OCI-M2 (cell line): ENCODE results near the gene SMG9.

Experiments
- DNase-seq: peaks from one replicate; lab custom pipeline; 2025; ENCODE audit not compliant: unreplicated experiment; lab: John Stamatoyannopoulos, UW

SMG9 gene

DNA sequence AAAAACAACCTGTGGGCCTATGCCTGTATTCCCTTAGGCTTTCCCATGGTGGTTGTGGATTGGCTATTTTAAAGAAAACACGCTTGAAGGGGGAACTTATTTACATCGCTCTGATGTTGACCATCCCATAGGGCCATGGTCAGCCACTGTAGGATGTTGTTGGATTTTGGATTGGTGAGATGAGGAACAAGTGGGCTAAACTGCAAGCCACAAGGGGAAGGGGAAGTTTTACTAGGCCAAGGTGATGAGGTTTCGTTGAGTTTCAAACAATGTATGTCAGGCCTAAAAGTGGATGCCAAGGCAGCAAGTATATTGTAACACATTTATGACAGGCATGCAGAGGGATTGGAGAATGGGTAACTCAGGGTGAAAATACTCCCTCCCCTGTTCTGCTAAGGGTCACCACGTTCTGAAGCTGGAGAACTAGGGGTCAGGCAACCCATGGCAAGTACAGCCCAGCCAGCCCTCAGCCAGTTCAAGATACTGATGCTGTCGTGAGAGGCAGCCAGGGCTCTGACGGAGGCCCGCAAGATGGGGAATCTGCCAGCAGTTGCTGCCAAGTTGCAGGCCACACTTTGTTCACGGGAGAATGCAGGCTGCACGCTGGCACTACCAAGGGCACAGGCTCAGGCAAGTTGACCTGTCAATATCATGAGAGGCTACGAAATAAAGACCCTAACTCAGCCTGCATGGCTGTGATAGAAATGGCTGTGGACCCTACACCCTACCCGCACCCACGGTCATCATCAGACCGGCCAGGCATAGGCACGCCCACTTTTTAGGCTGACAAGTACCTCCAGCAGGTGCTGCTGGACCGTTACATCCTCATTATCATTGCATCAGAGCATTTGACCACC lies 27.8 kb downstream of the SMG9 start:
- no peak for DNase-seq

DNA sequence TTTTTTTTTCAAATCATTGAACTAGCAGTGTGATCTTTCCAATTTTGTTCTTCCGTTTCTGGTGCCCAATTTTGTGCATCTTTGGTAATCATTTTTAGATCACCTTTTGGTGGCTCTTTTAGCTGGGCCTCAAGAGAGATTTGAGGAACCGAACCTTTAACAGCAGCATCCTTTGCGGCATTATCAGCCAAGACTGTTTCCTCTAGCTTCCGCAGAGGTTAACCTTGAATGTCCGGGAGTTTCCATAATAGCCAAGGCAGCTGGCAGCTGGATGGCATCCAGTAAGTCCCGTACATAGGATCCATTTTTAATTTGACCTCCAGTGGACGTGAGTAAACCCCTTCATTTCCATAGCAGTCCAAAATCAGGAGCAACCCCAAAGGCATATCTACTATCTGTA lies 29.3 kb downstream of the SMG9 start:
- no peak for DNase-seq

DNA sequence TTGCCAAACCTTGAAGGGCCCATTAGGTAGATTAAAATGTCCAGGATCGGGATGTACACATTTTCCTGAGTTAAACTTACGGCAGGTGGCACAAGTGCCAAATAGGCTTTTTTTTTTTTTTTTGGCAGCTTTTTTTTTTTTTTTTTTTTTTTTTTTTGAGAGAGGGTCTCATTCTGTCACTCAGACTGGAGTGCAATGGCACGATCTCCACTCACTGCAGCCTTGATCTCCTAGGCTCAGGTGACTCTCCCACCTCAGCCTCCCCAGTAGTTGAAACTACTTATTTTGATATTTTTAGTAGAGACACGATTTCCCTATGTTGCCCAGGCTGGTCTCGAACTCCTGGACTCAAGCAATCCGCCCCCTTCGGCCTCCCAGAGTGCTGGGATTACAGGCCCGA lies 29.9 kb downstream of the SMG9 start:
- no peak for DNase-seq

DNA sequence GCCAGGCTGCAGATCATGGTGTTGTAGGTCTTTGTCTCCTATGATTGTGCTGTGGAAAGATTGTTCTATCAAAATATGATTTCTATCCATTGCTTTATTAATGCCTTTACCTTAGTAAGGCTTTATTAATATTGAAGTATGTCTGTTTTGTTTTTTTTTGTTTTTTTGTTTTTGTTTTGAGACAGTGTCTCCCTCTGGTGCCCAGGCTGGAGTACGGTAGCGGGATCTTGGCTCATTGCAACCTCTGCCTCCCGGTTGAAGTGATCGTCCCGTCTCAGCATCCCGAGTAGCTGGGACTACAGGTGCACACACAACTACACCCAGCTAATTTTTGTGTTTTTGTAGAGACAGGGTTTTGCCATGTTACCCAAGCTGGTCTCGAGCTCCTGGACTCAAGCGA lies 31.2 kb downstream of the SMG9 start:
- DNase-seq, result no peak

DNA sequence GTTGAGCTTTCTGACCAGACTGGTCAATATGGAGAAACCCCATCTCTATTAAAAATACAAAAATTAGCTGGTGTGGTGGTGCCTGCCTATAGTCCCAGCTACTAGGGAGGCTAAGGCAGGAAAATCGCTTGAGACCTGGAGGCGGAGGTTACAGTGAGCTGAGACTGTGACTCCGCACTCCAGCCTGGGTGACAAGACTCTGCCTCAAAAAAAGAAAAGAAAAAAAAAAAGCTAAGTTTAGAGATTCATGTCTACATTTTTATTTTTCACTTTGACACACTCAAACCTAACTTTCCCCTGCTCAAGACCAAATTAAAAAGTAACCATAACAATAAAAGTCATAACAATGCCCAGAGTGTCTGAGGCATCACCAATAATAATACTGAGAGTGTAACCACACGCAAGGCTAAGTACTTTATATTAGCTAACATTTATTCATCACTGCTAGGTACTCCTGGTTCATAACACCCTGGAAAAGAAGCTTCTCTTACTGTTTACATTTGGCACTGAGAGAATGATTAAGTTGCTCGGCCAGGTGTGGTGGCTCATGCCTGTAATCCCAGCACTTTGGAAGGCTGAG lies 33.2 kb downstream of the SMG9 start:
- DNase-seq, result no peak

DNA sequence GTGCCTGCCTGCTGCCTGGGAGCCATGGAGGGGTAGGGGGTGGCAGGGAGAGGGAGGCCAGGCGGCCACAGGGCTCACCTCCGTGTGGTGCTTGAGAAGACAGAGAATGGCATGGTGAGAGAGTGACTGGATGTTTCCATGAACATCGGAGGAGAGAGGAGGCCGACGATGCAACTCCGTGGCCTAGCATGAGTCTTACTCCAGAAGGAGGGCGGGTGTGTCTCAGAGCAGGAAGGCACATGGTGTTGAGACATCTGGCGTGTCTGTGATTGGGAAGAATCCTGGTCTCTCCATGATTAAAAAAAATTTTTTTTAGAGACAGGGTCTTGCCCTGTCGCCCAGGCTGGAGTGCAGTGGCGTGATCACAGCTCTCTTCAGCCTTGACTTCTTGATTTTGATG lies 33.8 kb downstream of the SMG9 start:
- no peak for DNase-seq

DNA sequence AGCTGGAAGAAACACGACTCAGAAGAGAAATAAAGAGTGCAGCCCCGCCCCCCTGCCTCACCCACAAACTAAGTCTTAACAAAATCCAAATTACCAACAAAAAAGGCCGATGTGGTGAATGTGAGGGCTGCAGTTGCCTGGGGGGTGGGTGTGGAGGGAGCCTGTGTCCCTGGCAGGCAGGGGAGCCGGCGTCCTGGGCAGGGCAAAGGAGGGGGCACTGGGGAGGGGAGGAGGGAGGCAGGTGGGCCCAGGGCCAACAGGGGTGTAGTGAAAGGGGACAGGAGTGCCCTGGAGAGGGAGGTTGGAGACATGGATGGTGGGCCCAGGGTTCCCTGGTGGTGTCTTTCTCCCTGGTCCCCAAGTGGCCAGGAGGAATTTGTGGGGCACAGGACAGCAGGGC lies 34.8 kb downstream of the SMG9 start:
- no peak for DNase-seq

DNA sequence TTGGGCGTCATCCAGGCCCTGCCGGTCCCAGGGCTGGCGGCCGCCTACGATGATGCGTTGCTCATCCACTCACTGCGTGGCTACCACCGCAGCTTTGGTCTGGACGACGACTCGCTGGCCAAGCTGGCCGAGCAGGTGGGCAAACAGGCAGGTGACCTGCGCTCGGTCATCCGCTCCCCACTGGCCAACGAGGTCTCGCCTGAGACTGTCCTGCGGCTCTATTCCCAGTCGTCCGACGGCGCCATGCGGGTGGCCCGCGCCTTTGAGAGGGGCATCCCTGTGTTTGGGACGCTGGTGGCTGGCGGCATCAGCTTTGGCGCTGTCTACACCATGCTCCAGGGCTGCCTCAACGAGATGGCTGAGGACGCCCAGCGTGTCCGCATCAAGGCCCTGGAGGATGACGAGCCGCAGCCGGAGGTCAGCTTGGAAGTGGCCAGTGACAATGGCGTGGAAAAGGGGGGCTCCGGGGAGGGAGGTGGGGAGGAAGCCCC lies 35.3 kb downstream of the SMG9 start:
- DNase-seq, result no peak

DNA sequence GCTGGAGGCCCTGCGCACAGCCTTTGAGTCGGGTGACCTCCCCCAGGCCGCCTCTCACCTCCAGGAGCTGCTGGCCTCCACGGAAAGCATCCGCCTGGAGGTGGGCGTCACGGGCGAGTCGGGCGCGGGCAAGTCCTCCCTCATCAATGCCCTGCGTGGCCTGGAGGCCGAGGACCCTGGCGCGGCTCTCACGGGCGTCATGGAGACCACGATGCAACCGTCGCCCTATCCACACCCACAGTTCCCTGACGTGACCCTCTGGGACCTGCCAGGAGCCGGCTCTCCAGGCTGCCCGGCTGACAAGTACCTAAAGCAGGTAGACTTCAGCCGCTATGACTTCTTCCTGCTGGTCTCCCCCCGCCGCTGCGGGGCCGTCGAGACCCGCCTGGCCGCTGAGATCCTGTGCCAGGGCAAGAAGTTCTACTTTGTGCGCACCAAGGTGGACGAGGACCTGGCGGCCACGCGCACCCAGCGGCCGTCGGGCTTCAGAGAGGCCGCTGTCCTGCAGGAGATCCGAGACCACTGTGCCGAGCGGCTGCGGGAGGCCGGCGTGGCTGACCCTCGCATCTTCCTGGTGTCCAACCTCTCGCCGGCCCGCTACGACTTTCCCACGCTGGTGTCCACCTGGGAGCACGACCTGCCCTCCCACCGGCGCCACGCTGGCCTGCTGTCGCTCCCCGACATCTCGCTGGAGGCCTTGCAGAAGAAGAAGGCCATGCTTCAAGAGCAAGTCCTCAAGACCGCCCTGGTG lies 36.0 kb downstream of the SMG9 start:
- no peak for DNase-seq

DNA sequence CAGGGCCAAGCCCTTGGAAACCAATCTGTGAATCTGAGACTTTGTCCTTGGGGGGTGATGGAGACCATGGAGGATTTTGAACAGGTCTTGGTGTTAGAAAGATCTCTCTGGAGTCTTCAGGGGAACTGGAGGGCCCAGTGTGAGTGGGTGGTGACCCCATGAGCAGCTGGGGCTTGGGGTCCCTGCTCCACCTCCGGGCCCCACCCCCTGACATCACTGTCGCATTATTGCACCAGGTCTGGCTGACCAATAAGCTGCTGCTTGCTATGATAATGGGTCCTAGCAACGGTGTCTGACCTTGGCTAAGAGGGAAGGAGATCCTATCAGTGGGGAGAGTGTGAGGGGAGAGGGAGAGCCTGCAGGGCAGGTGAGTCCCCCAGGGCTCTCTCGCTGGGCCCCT lies 39.0 kb downstream of the SMG9 start, which contains the start of gene IRGC:
IRGC (plus strand) TSS at position 301 of the 400 bp plus-strand sequence. CDS start 2,483 bp downstream, outside the sequence.
- DNase-seq, result no peak

DNA sequence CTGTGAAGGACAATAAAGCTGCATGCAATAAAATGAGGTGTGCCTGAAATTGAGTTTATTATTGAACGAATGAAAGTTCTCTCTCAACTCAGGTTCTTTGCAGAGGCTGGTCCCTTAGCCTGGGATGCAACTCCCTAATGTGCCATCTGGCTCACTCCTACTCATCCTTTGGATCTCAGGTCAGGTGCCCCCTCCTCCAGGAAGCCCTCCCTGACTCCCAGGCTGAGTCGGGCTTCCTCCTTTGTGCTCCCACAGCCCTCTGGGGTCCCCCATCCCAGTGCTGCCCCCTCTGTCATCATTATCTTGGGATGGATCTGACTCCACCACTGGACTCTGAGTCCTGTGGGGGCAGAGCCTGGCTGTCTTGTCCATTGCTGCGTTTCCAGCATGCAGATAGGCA lies 41.6 kb downstream of the SMG9 start:
- DNase-seq, result no peak

DNA sequence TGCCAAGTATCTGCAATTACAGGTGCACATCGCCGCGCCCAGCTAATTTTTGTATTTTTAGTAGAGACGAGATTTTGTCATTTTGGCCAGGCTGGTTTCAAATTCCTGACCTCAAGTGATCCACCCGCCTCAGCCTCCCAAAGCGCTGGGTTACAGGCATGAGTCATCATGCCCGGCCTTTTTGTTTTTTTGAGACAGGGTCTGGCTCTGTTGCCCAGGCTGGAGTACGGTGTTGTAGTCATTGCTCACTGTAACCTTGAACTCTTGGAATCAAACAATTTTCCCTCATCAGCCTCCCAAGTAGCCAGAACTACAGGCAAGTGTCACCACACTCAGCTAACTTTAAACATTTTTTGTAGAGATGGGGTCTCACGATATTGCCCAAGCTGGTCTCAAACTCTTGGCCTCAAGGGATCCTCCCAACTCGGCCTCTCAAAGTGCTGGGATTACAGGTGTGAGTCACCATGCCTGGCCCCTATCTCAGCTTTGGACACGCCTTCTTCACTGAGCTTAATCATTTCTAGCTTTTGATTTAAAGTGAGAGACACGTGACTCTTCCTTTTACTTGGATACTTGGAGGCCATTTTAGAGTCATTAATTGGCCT lies 42.9 kb downstream of the SMG9 start:
- no peak for DNase-seq

DNA sequence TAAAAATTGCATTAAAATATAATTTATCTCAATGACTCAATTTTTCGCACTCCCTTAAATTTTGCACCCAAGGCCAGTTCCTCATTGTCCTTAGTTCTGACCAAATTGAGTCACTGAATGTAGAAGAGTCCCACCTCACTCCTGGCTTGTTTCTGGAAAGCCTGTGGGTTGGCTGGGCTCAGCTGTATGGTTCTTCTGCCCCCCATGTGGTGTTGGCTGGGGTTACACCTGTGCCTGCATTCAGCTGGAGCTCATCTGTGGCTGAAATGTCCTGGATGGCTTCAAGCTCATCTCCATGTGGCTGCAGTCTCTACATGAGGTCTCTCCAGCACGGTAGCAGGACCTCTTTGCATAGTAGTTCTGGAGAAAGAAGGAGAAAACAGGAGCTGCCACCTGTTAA lies 46.0 kb downstream of the SMG9 start:
- DNase-seq, result no peak

DNA sequence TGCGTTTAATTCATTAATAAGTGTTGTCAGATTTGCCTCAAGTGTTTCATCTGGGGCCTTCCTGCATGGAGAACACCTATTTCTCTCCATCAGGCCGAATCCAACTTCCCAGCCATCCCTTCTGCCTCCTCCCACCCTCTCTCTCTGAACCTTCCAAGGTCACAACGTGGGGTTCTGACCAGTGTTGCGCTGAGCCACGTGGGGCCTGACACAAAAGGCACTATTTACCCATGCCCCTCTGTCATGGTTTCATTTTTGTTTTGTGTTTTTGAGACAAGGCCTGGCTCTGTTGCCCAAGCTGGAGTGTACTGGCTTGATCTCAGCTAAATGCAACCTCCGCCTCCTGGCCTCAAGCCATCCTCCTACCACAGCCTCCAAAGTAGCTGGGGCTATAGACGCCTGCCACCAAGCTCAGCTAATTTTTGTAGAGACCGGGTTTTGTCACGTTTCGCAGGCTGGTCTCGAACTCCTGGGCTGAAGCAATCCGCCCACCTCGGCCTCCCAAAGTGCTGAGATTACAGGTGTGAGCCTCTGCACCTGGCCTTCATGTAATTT lies 47.5 kb downstream of the SMG9 start:
- DNase-seq, result no peak

DNA sequence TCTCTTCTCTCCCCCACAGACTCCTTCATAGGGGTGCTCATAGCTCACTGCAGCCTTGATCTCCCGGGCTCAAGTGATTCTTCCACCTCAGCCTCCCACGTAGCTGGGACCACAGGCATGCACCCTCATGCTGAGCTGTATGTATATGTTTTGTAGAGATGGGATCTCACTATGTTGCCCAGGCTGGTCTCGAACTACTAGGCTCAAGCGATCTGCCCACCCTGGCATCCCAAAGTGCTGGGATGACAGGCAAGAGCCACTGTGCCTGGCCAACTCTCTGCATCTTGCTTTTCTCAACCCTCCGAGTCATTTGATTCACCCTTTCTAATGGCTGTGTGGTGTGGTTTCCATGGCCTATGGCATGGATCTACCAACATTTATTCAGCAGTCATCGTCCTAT lies 49.0 kb downstream of the SMG9 start:
- DNase-seq, result no peak

DNA sequence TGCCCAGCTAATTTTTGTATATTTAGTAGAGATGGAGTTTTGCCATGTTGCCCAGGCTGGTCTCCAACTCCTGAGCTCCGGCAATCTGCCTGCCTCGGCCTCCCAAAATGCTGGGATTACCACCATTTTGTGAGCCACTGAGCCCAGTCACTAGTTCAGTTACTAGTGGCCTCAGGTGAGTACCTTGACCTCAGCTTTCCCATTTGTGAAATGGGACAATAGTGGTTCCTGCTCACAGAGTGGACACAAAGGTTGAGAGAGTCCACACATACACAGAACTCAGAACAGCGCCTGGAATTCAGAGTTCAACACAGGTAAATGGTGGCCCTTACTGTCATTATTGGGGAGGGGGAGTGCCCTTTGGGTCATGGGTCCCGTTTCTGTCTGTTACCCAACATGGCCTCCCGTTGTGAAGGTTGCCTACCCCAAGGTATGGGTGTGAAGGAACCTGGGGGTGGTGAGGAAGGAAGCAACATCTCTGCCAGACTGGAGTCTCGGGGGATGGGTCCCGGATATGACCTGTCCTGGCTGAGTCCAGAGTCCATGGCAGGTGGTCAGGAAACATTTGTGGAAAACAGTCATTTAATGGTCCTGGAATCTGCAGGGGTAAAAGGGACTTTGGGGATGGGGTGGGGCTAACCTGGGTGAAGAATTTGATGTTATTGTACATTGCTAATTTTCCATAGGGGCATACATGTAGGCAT lies 50.6 kb downstream of the SMG9 start:
- no peak for DNase-seq

DNA sequence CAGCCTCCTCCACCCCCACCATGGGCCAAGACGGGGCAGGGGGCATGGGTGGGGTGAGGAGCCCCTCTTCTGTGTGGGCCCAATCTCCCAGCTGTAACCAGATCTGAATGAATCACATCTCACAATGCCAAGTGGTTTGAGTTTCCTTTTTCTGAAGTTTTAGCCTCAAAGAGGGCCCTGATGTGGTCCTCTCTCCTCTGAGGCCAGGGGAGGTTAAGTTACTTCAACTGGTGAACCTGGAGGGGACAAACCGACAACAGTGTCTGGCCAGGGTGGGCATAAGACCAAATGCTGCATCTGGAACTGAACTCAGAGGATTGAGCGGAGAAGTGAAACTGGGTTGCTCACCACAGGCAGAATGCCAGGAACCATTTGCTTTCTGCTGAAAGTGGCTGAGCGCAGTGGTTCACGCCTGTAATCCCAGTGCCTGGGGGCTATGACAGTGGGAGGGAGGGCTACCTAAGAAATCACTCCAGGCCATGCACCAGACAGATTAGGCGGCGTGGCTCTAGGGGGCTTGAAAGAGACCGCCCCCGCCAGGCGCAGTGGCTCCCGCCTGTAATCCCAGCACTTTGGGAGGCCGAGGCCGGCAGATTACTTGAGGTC lies 54.3 kb downstream of the SMG9 start:
- no peak for DNase-seq

DNA sequence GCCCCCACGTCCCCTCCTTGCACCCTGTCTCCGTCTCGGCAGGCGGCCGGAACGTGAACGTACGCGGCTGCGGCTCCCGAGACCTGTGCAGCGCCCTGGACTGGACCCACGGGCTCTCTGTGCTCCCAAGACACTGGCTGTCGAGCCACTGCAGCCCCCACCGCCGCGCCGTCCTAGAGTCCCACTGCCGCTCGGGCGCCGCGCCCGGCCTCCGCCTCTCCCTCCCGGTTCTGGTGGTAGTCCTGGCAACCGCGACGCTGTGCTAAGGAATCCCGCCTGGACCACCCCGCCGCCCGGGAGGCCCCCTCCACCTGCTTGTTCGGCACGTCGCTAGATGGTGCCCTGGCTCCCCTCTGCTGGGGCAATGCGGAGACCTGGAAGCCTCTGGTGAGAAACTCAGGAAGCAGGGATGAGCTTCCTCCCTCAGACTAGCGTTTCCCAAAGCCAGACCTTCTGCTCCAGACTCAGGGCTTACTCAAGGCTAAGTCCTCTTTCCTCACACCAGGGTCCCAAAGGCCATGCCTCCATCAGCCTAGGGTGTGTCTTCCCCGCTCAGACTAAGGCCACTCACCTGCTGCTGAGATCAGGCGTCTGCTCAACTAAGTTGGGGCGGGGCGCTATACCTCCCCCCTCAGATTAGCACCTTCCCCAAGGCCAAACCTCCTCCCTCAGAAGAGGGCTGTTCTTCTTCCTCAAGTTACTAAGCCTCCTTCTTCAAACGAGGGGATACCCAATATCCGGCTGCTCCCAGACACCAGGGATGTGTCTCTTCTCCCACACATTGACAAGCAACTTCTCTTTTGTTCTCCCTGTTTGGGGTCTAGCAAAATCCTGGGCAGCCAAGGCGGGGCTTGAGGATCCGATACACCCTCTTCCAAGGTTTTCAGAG lies 55.0 kb downstream of the SMG9 start:
- no peak for DNase-seq

DNA sequence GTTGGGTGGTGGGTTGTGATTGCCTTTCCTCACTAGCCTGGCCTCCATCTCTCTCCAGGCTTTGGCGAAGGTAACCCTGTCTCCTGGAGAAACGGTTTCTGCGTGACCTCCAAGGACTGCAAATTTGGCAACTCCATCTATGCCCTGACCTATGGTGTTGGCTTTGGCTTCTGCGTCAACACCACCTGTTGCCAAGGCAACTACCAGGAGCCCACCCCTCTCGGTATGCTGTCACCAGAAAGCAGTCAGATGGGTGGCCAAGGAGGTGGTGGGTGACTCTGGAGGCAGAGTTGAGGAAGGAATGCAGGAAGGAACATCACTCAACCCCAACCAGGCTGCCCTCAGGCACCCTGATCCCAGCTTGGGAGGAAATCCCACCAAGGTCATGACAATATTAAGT lies 57.5 kb downstream of the SMG9 start:
- no peak for DNase-seq
